H9 (cell line): ENCODE measurements around the gene FSIP2. TPM values are rescaled to one million over a fixed set of nuclear protein-coding genes. Genes with fewer than 3 reads are reported as not detected.

Experiments
- DNase-seq: peaks from one replicate; pipeline ENCODE4 v3.0.0-alpha.2; 2017
- H2AFZ ChIP-seq: one replicate; pipeline ENCODE4 v1.6.1; 2013; ENCODE audit warnings: mild to moderate bottlenecking, low read length, control low read depth, moderate library complexity
- H2AK5ac ChIP-seq: 2 replicates; pipeline ENCODE4 v1.6.1; 2013; ENCODE audit warnings: low read length, control low read depth, mixed read lengths; ENCODE audit not compliant: insufficient read length
- H2BK120ac ChIP-seq: one replicate; pipeline ENCODE4 v1.6.1; 2013; ENCODE audit warnings: low read depth, mild to moderate bottlenecking, low read length, control low read depth, inconsistent platforms; ENCODE audit not compliant: poor library complexity, severe bottlenecking
- H2BK12ac ChIP-seq: 2 replicates; pipeline ENCODE4 v1.6.1; 2013; ENCODE audit warnings: low read length, control low read depth, mixed read lengths, low read depth; ENCODE audit not compliant: insufficient read length
- H2BK15ac ChIP-seq: 2 replicates; pipeline ENCODE4 v1.6.1; 2013; ENCODE audit warnings: low read depth, low read length, control low read depth
- H2BK20ac ChIP-seq: one replicate; pipeline ENCODE4 v1.6.1; 2013; ENCODE audit warnings: low read depth, mild to moderate bottlenecking, low read length, control low read depth, inconsistent platforms; ENCODE audit not compliant: poor library complexity, severe bottlenecking
- H2BK5ac ChIP-seq: 2 replicates; pipeline ENCODE4 v1.6.1; 2013; ENCODE audit warnings: low read length, control low read depth, mixed read lengths; ENCODE audit not compliant: insufficient read length
- H3K14ac ChIP-seq: 2 replicates; pipeline ENCODE4 v1.6.1; 2013; ENCODE audit warnings: low read length, control low read depth; ENCODE audit not compliant: insufficient read depth
- H3K18ac ChIP-seq: 2 replicates; pipeline ENCODE4 v1.6.1; 2013; ENCODE audit warnings: low read depth, mild to moderate bottlenecking, mixed read lengths, low read length, control low read depth; ENCODE audit not compliant: insufficient read length
- H3K23ac ChIP-seq: 2 replicates; pipeline ENCODE4 v1.6.1; 2013; ENCODE audit warnings: low read length, control low read depth, mixed read lengths, low read depth; ENCODE audit not compliant: insufficient read length
- H3K23me2 ChIP-seq: 2 replicates; pipeline ENCODE4 v1.6.1; 2013; ENCODE audit warnings: low read depth, mild to moderate bottlenecking, mixed read lengths, low read length, control low read depth; ENCODE audit not compliant: insufficient read length, poor library complexity, severe bottlenecking
- H3K27ac ChIP-seq: 2 replicates; pipeline ENCODE4 v1.5.1; 2013; ENCODE audit warnings: low read length, control low read depth, mixed read lengths, low read depth; ENCODE audit not compliant: insufficient read length
- H3K27me3 ChIP-seq: 2 replicates; pipeline ENCODE4 v1.6.1; 2013; ENCODE audit warnings: low read length, control low read depth, inconsistent platforms; ENCODE audit not compliant: insufficient read depth
- H3K4ac ChIP-seq: 2 replicates; pipeline ENCODE4 v1.6.1; 2013; ENCODE audit warnings: low read depth, mild to moderate bottlenecking, control low read depth, inconsistent platforms, low read length, moderate library complexity
- H3K4me1 ChIP-seq: 2 replicates; pipeline ENCODE4 v1.6.1; 2013; ENCODE audit warnings: low read length, control low read depth, inconsistent platforms; ENCODE audit not compliant: insufficient read depth
- H3K4me2 ChIP-seq: 2 replicates; pipeline ENCODE4 v1.6.1; 2013; ENCODE audit warnings: low read length, control low read depth, mixed read lengths; ENCODE audit not compliant: insufficient read length, insufficient read depth
- H3K56ac ChIP-seq: 2 replicates; pipeline ENCODE4 v1.6.1; 2013; ENCODE audit warnings: low read depth, mild to moderate bottlenecking, mixed read lengths, low read length, control low read depth; ENCODE audit not compliant: insufficient read length
- H3K79me1 ChIP-seq: 2 replicates; pipeline ENCODE4 v1.6.1; 2013; ENCODE audit warnings: low read depth, mild to moderate bottlenecking, moderate library complexity, low read length, control low read depth, inconsistent platforms; ENCODE audit not compliant: insufficient read depth, poor library complexity, severe bottlenecking
- H3K79me2 ChIP-seq: 2 replicates; pipeline ENCODE4 v1.6.1; 2013; ENCODE audit warnings: low read length, control low read depth, inconsistent platforms; ENCODE audit not compliant: insufficient read depth
- H3K9ac ChIP-seq: 2 replicates; pipeline ENCODE4 v1.6.1; 2013; ENCODE audit warnings: low read length, control low read depth, mixed read lengths; ENCODE audit not compliant: insufficient read length; ENCODE audit errors: extremely low read depth
- H3K9me3 ChIP-seq: one replicate; pipeline ENCODE4 v1.6.1; 2013; ENCODE audit warnings: low read depth, low read length, inconsistent platforms; ENCODE audit not compliant: control insufficient read depth
- H3T11ph ChIP-seq: one replicate; pipeline ENCODE4 v1.6.1; 2013; ENCODE audit warnings: mild to moderate bottlenecking, low read length, control low read depth, inconsistent platforms
- H4K20me1 ChIP-seq: one replicate; pipeline ENCODE4 v1.6.1; 2013; ENCODE audit not compliant: control insufficient read depth, insufficient read length, insufficient read depth
- H4K5ac ChIP-seq: 2 replicates; pipeline ENCODE4 v1.6.1; 2013; ENCODE audit warnings: low read depth, mild to moderate bottlenecking, mixed read lengths, low read length, control low read depth; ENCODE audit not compliant: insufficient read length
- H4K8ac ChIP-seq: replicated peaks from 2 replicates; pipeline ENCODE4 v1.6.1; 2013; ENCODE audit warnings: low read length, control low read depth, mixed read lengths, low read depth; ENCODE audit not compliant: insufficient read length
- H4K91ac ChIP-seq: 2 replicates; pipeline ENCODE4 v1.6.1; 2013; ENCODE audit warnings: low read depth, mild to moderate bottlenecking, moderate library complexity, mixed read lengths, low read length, control low read depth; ENCODE audit not compliant: insufficient read length
- H3K27ac Mint-ChIP-seq, 3 experiments: 2 replicates in 2 of 3; 3 replicates in 1 of 3; pipeline ENCODE4 v1.8.0; 2020 to 2021; ENCODE audit warnings: mixed read lengths in 3 of 3, mild to moderate bottlenecking in 1 of 3, moderate library complexity in 1 of 3
- H3K27me3 Mint-ChIP-seq: 2 replicates; pipeline ENCODE4 v1.8.0; 2021; ENCODE audit warnings: low read depth, mild to moderate bottlenecking, moderate library complexity, mixed read lengths
- H3K36me3 Mint-ChIP-seq, 3 experiments: 2 replicates in 2 of 3; 3 replicates in 1 of 3; pipeline ENCODE4 v1.8.0; 2020 to 2021; ENCODE audit warnings: low read depth in 3 of 3, mixed read lengths in 3 of 3; ENCODE audit not compliant: insufficient read depth in 1 of 3
- H3K4me1 Mint-ChIP-seq, 2 experiments: 2 replicates each; pipeline ENCODE4 v1.8.0; 2020; ENCODE audit warnings: mixed read lengths in 2 of 2
- H3K4me3 Mint-ChIP-seq, 2 experiments: 2 replicates in 1 of 2; 3 replicates in 1 of 2; pipeline ENCODE4 v1.8.0; 2020 to 2021; ENCODE audit warnings: mild to moderate bottlenecking in 2 of 2, mixed read lengths in 2 of 2, moderate library complexity in 1 of 2
- H3K9me3 Mint-ChIP-seq, 2 experiments: 2 replicates in 1 of 2; 3 replicates in 1 of 2; pipeline ENCODE4 v1.8.0; 2020; ENCODE audit warnings: mild to moderate bottlenecking in 2 of 2, mixed read lengths in 2 of 2, moderate library complexity in 1 of 2
- WGBS: extraction: QIAGEN DNeasy Blood & Tissue Kit; methylation state at CpG from one replicate; pipeline ENCODE4 v1.1.7; 2013; ENCODE audit warnings: missing lambda C conversion rate, low lambda C conversion rate, mixed read lengths; ENCODE audit not compliant: insufficient read length; ENCODE audit errors: extremely low coverage; 5-methylcytosine and 5-hydroxymethylcytosine counted together
- total RNA-seq: library from RNA; stranded (reverse); gene quantifications from 2 replicates; pipeline ENCODE4 v1.2.1, GENCODE V29; 2021
- TF ChIP-seq, protein P1 (sequence below): fragments of 200-600 bp; sonication (generic); conservative IDR thresholded peaks from 3 replicates; pipeline ENCODE4 v1.8.0; 2021; ENCODE audit warnings: antibody characterized with exemption, mild to moderate bottlenecking

The FSIP2 gene
- total RNA-seq, 1 experiment from 2014 or later, result 2.4 TPM

- 0 out of 5 replicates have a peak, but pooled peaks cover 0 to 2% of the 10 kb centered on the region in 2 experiments for H3K9me3 Mint-ChIP-seq
- H2BK5ac ChIP-seq, result no peak overlapping the region
- no peaks in the 10 kb centered on the region for H3K79me1 ChIP-seq
- no peak overlapping the region for H2BK20ac ChIP-seq
- H3K27ac ChIP-seq, result no peak overlapping the region
- no peaks in the 10 kb centered on the region for H3K36me3 Mint-ChIP-seq
- no peak overlapping the region for H2AFZ ChIP-seq
- no peaks in the 10 kb centered on the region for H3K4me1 Mint-ChIP-seq
- no peak overlapping the region for H3K4me3 Mint-ChIP-seq
- H3K9me3 ChIP-seq, result no peaks in the 10 kb centered on the region
- no peak overlapping the region for H3K4me2 ChIP-seq
- H2AK5ac ChIP-seq, result no peak overlapping the region
- no peak overlapping the region for H3K27ac Mint-ChIP-seq
- no peak overlapping the region for H4K5ac ChIP-seq
- TF ChIP-seq, protein P1, sequence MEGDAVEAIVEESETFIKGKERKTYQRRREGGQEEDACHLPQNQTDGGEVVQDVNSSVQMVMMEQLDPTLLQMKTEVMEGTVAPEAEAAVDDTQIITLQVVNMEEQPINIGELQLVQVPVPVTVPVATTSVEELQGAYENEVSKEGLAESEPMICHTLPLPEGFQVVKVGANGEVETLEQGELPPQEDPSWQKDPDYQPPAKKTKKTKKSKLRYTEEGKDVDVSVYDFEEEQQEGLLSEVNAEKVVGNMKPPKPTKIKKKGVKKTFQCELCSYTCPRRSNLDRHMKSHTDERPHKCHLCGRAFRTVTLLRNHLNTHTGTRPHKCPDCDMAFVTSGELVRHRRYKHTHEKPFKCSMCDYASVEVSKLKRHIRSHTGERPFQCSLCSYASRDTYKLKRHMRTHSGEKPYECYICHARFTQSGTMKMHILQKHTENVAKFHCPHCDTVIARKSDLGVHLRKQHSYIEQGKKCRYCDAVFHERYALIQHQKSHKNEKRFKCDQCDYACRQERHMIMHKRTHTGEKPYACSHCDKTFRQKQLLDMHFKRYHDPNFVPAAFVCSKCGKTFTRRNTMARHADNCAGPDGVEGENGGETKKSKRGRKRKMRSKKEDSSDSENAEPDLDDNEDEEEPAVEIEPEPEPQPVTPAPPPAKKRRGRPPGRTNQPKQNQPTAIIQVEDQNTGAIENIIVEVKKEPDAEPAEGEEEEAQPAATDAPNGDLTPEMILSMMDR, result no peak
- no peaks in the 10 kb centered on the region for H4K20me1 ChIP-seq
- H3K14ac ChIP-seq, result no peak overlapping the region
- no peaks in the 10 kb centered on the region for H3K23me2 ChIP-seq
- H3K4me1 ChIP-seq, result no peaks in the 10 kb centered on the region
- no peaks in the 10 kb centered on the region for H3K27me3 Mint-ChIP-seq
- no peak overlapping the region for H4K8ac ChIP-seq
- no peaks in the 10 kb centered on the region for H3K27me3 ChIP-seq
- no CpG with 5 or more reads among the region's 2 CpGs for WGBS
- no peak overlapping the region for H4K91ac ChIP-seq
- no peak overlapping the region for H2BK12ac ChIP-seq
- H2BK15ac ChIP-seq, result no peak overlapping the region
- no peak overlapping the region for H3K56ac ChIP-seq
- H3K79me2 ChIP-seq, result no peaks in the 10 kb centered on the region
- H3T11ph ChIP-seq, result no peak overlapping the region
- H3K23ac ChIP-seq, result no peak overlapping the region
- no peak overlapping the region for H2BK120ac ChIP-seq
- H3K18ac ChIP-seq, result no peak overlapping the region
- no peak overlapping the region for H3K9ac ChIP-seq
- no peak overlapping the region for H3K4ac ChIP-seq
- DNase-seq, result no peak
Observed at GRCh38 chr2:185823773-185824172, 85.2 kb downstream of the FSIP2 start.
